HEK293 (cell line): ENCODE data around the gene ZNF608.

Source experiments
- CTCF ChIA-PET: fragments of 350-600 bp; formaldehyde crosslinking; extraction: SDS; loops from one replicate; lab custom pipeline; 2021; ENCODE audit warnings: antibody characterized with exemption; lab: Yijun Ruan, JAX
- POLR2A ChIA-PET: fragments of 300-600 bp; formaldehyde crosslinking; extraction: SDS; loops from one replicate; lab custom pipeline; 2020; ENCODE audit warnings: antibody characterized with exemption, inconsistent platforms; lab: Yijun Ruan, JAX
- H3K27ac ChIP-seq: fragments of 200-500 bp; sonication (Bioruptor generic); 2 replicates; pipeline ENCODE4 v1.5.1; 2014; ENCODE audit warnings: low read depth, low read length, control low read depth, inconsistent platforms; ENCODE audit errors: extremely low read depth
- H3K36me3 ChIP-seq, 2 experiments: fragments of 200-500 bp in 1 of 2; sonication (Bioruptor generic) in 1 of 2; 1 replicate in 1 of 2; 2 replicates in 1 of 2; pipeline ENCODE4 v1.5.1; 2014 to 2017; ENCODE audit warnings: inconsistent platforms in 2 of 2, low read length in 2 of 2; ENCODE audit not compliant: control insufficient read depth in 2 of 2, insufficient read depth in 1 of 2
- H3K4me1 ChIP-seq: fragments of 200-500 bp; sonication (Bioruptor generic); 2 replicates; pipeline ENCODE4 v1.5.1; 2014; ENCODE audit warnings: mild to moderate bottlenecking, low read length, inconsistent platforms; ENCODE audit not compliant: control insufficient read depth, insufficient read depth
- H3K4me3 ChIP-seq: 2 replicates; pipeline ENCODE4 v1.5.1; 2011; ENCODE audit warnings: low read depth, mild to moderate bottlenecking, control low read depth, low read length, moderate library complexity
- H3K9me3 ChIP-seq: fragments of 200-500 bp; sonication (Bioruptor generic); 2 replicates; pipeline ENCODE4 v1.5.1; 2014; ENCODE audit warnings: low read depth, low read length, inconsistent platforms; ENCODE audit not compliant: control insufficient read depth, insufficient read depth
- SP7 ChIP-seq: fragments of 450-650 bp; formaldehyde crosslinking; IDR thresholded peaks from 2 replicates; pipeline ENCODE4 v1.5.1; 2016; ENCODE audit warnings: missing biosample characterization, missing genetic modification characterization
- YY1 ChIP-seq: fragments of 450-650 bp; formaldehyde crosslinking; IDR thresholded peaks from 2 replicates; pipeline ENCODE4 v1.5.1; 2018; ENCODE audit warnings: missing biosample characterization, missing genetic modification characterization
- ZBTB17 ChIP-seq: fragments of 450-650 bp; formaldehyde crosslinking; IDR thresholded peaks from 2 replicates; pipeline ENCODE4 v1.5.1; 2016; ENCODE audit warnings: missing biosample characterization, missing genetic modification characterization
- ZBTB20 ChIP-seq: fragments of 450-650 bp; formaldehyde crosslinking; IDR thresholded peaks from 2 replicates; pipeline ENCODE4 v1.5.1; 2016; ENCODE audit warnings: missing biosample characterization, missing genetic modification characterization
- ZNF184 ChIP-seq: fragments of 450-650 bp; IDR thresholded peaks from 2 replicates; pipeline ENCODE4 v1.5.1; 2018; ENCODE audit warnings: missing biosample characterization, mild to moderate bottlenecking, missing genetic modification characterization
- ZNF214 ChIP-seq: fragments of 450-650 bp; formaldehyde crosslinking; IDR thresholded peaks from 2 replicates; pipeline ENCODE4 v1.5.1; 2017; ENCODE audit warnings: missing biosample characterization, mild to moderate bottlenecking, missing genetic modification characterization, borderline replicate concordance
- ZNF404 ChIP-seq: fragments of 450-650 bp; formaldehyde crosslinking; IDR thresholded peaks from 2 replicates; pipeline ENCODE4 v1.5.1; 2017; ENCODE audit warnings: missing biosample characterization, missing genetic modification characterization
- ZNF426 ChIP-seq: fragments of 450-650 bp; formaldehyde crosslinking; IDR thresholded peaks from 2 replicates; pipeline ENCODE4 v1.5.1; 2017; ENCODE audit warnings: missing biosample characterization, missing genetic modification characterization, mild to moderate bottlenecking, inconsistent platforms, moderate library complexity
- ZNF571 ChIP-seq: fragments of 450-650 bp; formaldehyde crosslinking; IDR thresholded peaks from 2 replicates; pipeline ENCODE4 v1.5.0; 2017; ENCODE audit warnings: missing biosample characterization, missing genetic modification characterization
- ZNF600 ChIP-seq: fragments of 450-650 bp; formaldehyde crosslinking; IDR thresholded peaks from 2 replicates; pipeline ENCODE4 v1.5.1; 2016; ENCODE audit warnings: missing biosample characterization, missing genetic modification characterization
- ZNF629 ChIP-seq: fragments of 450-650 bp; formaldehyde crosslinking; IDR thresholded peaks from 2 replicates; pipeline ENCODE4 v1.5.1; 2017; ENCODE audit warnings: missing biosample characterization, missing genetic modification characterization
- ZSCAN30 ChIP-seq: fragments of 450-650 bp; IDR thresholded peaks from 2 replicates; pipeline ENCODE4 v1.5.1; 2018; ENCODE audit warnings: missing biosample characterization, mild to moderate bottlenecking, missing genetic modification characterization, moderate library complexity
- TF ChIP-seq, protein P1 (sequence below): fragments of 450-650 bp; formaldehyde crosslinking; IDR thresholded peaks from 2 replicates; pipeline ENCODE4 v1.5.1; 2016; ENCODE audit warnings: missing biosample characterization, missing genetic modification characterization, borderline replicate concordance
- TF ChIP-seq, protein P2 (sequence below): fragments of 450-650 bp; formaldehyde crosslinking; IDR thresholded peaks from 2 replicates; pipeline ENCODE4 v1.5.1; 2017; ENCODE audit warnings: missing biosample characterization, missing genetic modification characterization
- TF ChIP-seq, protein P3 (sequence below): IDR thresholded peaks from 2 replicates; pipeline ENCODE4 v1.6.1; 2011; ENCODE audit warnings: mild to moderate bottlenecking, low read depth, low read length, borderline replicate concordance

Gene ZNF608

GRCh38 chr5:124780011-124780410 is 33.6 kb upstream of the ZNF608 start (continued):
- TF ChIP-seq, protein P1, sequence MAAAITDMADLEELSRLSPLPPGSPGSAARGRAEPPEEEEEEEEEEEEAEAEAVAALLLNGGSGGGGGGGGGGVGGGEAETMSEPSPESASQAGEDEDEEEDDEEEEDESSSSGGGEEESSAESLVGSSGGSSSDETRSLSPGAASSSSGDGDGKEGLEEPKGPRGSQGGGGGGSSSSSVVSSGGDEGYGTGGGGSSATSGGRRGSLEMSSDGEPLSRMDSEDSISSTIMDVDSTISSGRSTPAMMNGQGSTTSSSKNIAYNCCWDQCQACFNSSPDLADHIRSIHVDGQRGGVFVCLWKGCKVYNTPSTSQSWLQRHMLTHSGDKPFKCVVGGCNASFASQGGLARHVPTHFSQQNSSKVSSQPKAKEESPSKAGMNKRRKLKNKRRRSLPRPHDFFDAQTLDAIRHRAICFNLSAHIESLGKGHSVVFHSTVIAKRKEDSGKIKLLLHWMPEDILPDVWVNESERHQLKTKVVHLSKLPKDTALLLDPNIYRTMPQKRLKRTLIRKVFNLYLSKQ (tag by site-specific recombination) = no peak
- TF ChIP-seq ZNF184 (tag by site-specific recombination) = no peak

DNA sequence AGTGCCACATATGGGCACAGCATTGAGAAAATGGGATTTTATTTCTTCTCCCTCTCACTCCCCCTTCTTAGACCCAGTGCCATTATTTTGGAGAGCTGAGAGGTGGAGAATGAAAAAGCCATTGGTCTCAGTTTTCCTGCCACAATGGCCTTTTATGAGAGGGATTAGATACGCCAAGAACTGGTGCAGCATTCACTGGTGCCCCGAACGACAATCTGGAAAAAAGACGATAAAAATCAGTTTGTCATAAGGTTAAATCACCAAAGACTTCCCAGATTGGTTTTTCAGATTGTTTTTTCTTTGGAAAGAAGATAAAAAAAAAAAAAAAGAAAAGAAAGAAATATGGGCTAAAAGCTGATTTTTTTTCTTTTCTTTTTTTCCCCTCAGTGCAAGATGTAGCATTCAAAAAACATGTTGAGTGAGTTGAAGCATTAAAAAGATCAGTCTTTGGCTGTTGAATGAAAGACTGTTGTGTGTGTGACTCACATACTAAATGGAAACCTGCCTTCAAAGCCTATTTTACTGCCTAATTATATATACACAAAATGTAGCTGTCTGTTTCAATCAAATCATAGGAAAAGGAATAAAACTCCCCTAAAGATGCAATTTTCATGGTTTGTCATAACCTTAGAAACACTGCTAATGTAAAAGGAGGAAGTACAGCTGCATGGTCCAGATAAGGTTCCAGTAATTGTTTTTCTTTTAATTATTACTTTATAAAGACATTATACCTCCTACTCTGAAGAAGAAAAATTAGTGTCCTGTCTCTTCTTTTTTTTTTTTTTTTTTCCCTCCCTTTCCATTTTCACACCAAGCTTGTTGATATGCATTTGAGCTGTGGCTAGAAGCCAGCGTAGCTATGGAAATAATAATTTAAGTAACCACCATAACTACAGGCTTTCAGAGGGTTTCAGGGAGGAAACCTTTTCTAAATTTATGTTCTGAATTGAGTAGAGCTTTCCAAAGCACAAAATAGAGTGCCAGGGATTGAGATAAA is 27.2 kb upstream of the ZNF608 start:
- Histone ChIP-seq H3K4me3 (no peak overlapping the region), H3K36me3 (no peaks in the 10 kb centered on the region), H3K4me1 (peaks cover 12% of the 10 kb centered on the region), H3K9me3 (no peaks in the 10 kb centered on the region), H3K27ac (no peak overlapping the region)
- TF ChIP-seq SP7 = peak; percentile 97
- TF ChIP-seq, protein P2, sequence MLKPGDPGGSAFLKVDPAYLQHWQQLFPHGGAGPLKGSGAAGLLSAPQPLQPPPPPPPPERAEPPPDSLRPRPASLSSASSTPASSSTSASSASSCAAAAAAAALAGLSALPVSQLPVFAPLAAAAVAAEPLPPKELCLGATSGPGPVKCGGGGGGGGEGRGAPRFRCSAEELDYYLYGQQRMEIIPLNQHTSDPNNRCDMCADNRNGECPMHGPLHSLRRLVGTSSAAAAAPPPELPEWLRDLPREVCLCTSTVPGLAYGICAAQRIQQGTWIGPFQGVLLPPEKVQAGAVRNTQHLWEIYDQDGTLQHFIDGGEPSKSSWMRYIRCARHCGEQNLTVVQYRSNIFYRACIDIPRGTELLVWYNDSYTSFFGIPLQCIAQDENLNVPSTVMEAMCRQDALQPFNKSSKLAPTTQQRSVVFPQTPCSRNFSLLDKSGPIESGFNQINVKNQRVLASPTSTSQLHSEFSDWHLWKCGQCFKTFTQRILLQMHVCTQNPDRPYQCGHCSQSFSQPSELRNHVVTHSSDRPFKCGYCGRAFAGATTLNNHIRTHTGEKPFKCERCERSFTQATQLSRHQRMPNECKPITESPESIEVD (tag by site-specific recombination) = peak; percentile 88
- TF ChIP-seq, protein P3, sequence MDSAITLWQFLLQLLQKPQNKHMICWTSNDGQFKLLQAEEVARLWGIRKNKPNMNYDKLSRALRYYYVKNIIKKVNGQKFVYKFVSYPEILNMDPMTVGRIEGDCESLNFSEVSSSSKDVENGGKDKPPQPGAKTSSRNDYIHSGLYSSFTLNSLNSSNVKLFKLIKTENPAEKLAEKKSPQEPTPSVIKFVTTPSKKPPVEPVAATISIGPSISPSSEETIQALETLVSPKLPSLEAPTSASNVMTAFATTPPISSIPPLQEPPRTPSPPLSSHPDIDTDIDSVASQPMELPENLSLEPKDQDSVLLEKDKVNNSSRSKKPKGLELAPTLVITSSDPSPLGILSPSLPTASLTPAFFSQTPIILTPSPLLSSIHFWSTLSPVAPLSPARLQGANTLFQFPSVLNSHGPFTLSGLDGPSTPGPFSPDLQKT = no peak
- CTCF ChIA-PET = interaction anchor here (0.6 to 1.2 kb wide), 5 partner anchors 22 to 605 kb away, joined by 3 to 8 read pairs (median 4); partner anchors contain the start of gene ZNF608
- POLR2A ChIA-PET = interaction anchor here (0.6 to 0.7 kb wide), 2 partner anchors 65 to 599 kb away, joined by 3 to 5 read pairs; no protein-coding TSS in a partner anchor

- Histone ChIP-seq H3K27ac (no peak overlapping the region), H3K4me3 (no peak overlapping the region), H3K9me3 (no peaks in the 10 kb centered on the region), H3K4me1 (peaks cover 12% of the 10 kb centered on the region), H3K36me3 (no peaks in the 10 kb centered on the region)
- CTCF ChIA-PET = no interaction called here
- POLR2A ChIA-PET = no interaction called here
- no peak for TF ChIP-seq ZSCAN30
- TF ChIP-seq, protein P2 (tag by site-specific recombination) = 0 out of 2 replicates have a peak, but pooled peaks have one; percentile 8
Observed at GRCh38 chr5:124772457-124773200, 26.2 kb upstream of the ZNF608 start.

GRCh38 chr5:124771761-124772160 is 25.3 kb upstream of the ZNF608 start:
- POLR2A ChIA-PET = no interaction called here
- H3K27ac ChIP-seq = no peak overlapping the region
- no peak overlapping the region for H3K4me3 ChIP-seq
- no peaks in the 10 kb centered on the region for H3K36me3 ChIP-seq
- H3K9me3 ChIP-seq = no peaks in the 10 kb centered on the region
- H3K4me1 ChIP-seq = peaks cover 12% of the 10 kb centered on the region
- CTCF ChIA-PET = no interaction called here
- no peak for TF ChIP-seq ZBTB17 (tag by site-specific recombination)
- no peak for TF ChIP-seq YY1 (tag by site-specific recombination)
- no peak for TF ChIP-seq ZNF600 (tag by site-specific recombination)
- no peak for TF ChIP-seq ZNF629 (tag by site-specific recombination)
- TF ChIP-seq ZNF426 = no peak
- no peak for TF ChIP-seq ZBTB20
- no peak for TF ChIP-seq ZNF404 (tag by site-specific recombination)
- TF ChIP-seq ZNF214 (tag by site-specific recombination) = no peak
- no peak for TF ChIP-seq ZNF571 (tag by site-specific recombination)
